Cardiac muscle cell (in vitro differentiated cells and primary cell): ENCODE results near the gene ZFX. TPM values are rescaled to one million over a fixed set of nuclear protein-coding genes. Genes with fewer than 3 reads are reported as not detected.

Experiments
- DNase-seq, 2 donors: peaks; one replicate each; pipeline versions ENCODE4 v3.0.0 to v3.0.0-alpha.2; 2010 to 2017; ENCODE audit warnings: low read depth in 1 of 2, low spot score in 1 of 2
- H3K27ac ChIP-seq: fragments of 200-600 bp; sonication (generic); 2 replicates; pipeline ENCODE4 v1.5.1; 2016
- H3K27me3 ChIP-seq: fragments of 200-600 bp; sonication (generic); 2 replicates; pipeline ENCODE4 v1.6.0; 2016; ENCODE audit warnings: control low read depth
- H3K36me3 ChIP-seq: fragments of 200-600 bp; sonication (generic); 2 replicates; pipeline ENCODE4 v1.5.1; 2016; ENCODE audit warnings: control low read depth
- H3K4me1 ChIP-seq: fragments of 200-600 bp; sonication (generic); 2 replicates; pipeline ENCODE4 v1.8.1; 2017; ENCODE audit warnings: low read depth, mild to moderate bottlenecking, mixed run types
- H3K4me3 ChIP-seq: fragments of 200-600 bp; sonication (generic); 2 replicates; pipeline ENCODE4 v1.5.1; 2016; ENCODE audit warnings: mild to moderate bottlenecking
- H3K9me3 ChIP-seq: fragments of 200-600 bp; sonication (generic); 2 replicates; pipeline ENCODE4 v1.5.1; 2017; ENCODE audit warnings: low read depth, mild to moderate bottlenecking, control low read depth
- CTCF ChIP-seq: IDR thresholded peaks from 2 replicates; pipeline ENCODE4 v1.5.1; 2012; ENCODE audit warnings: low read depth, mild to moderate bottlenecking, low read length
- polyA plus RNA-seq: library from polyadenylated mRNA; unstranded; fragments of >200 nt; fragmentation: Nextera tagmentation; extraction: Ambion mirVana; gene quantifications from 2 replicates; pipeline ENCODE4 v1.2.1, GENCODE V29; 2016
- total RNA-seq: library from RNA; depleted of rRNA; stranded (reverse); fragments of >200 nt; gene quantifications from 2 replicates; pipeline ENCODE4 v1.2.3, GENCODE V29; 2016

The ZFX gene
- total and polyA plus RNA-seq, 2 experiments from 2014 or later, result 24.6 to 39.9 TPM

GRCh38 chrX:24167719-24168472 is 18.4 kb downstream of the ZFX start:
- Histone ChIP-seq H3K4me3 (no peak overlapping the region), H3K36me3 (peaks cover 6% of the 10 kb centered on the region), H3K27me3 (no peaks in the 10 kb centered on the region), H3K4me1 (peaks cover 47% of the 10 kb centered on the region), H3K9me3 (no peaks in the 10 kb centered on the region), H3K27ac (no peak overlapping the region)
- TF ChIP-seq CTCF, result no peak
- DNase-seq, result no peak

- peak overlapping the region; percentile 55 for H3K27ac ChIP-seq
These were observed 19.3 kb downstream of the ZFX start for GRCh38 chrX:24168807-24169206.

GRCh38 chrX:24169211-24169610 is 19.7 kb downstream of the ZFX start:
- Histone ChIP-seq H3K4me1 (peaks cover 53% of the 10 kb centered on the region), H3K4me3 (no peak overlapping the region), H3K9me3 (no peaks in the 10 kb centered on the region), H3K36me3 (peaks cover 16% of the 10 kb centered on the region), H3K27ac (peak overlapping the region; percentile 55), H3K27me3 (no peaks in the 10 kb centered on the region)
- no peak for TF ChIP-seq CTCF
- no peak for DNase-seq

More at GRCh38 chrX:24168807-24169206, 19.3 kb downstream of the ZFX start:
- no peak for DNase-seq
- peaks cover 53% of the 10 kb centered on the region for H3K4me1 ChIP-seq
- peaks cover 14% of the 10 kb centered on the region for H3K36me3 ChIP-seq
- no peaks in the 10 kb centered on the region for H3K27me3 ChIP-seq
- H3K4me3 ChIP-seq, result no peak overlapping the region
- no peak for TF ChIP-seq CTCF
- H3K9me3 ChIP-seq, result no peaks in the 10 kb centered on the region

GRCh38 chrX:24173115-24173847 is 23.8 kb downstream of the ZFX start:
- DNase-seq, result no peak
- Histone ChIP-seq H3K9me3 (no peaks in the 10 kb centered on the region), H3K27me3 (no peaks in the 10 kb centered on the region), H3K36me3 (peaks cover 37% of the 10 kb centered on the region), H3K4me1 (peaks cover 34% of the 10 kb centered on the region), H3K4me3 (no peak overlapping the region), H3K27ac (peak overlapping the region; percentile 73)
- no peak for TF ChIP-seq CTCF

- peaks cover 22% of the 10 kb centered on the region for H3K4me1 ChIP-seq
- no peak overlapping the region for H3K4me3 ChIP-seq
- DNase-seq, result no peak
- H3K9me3 ChIP-seq, result no peaks in the 10 kb centered on the region
- H3K27me3 ChIP-seq, result no peaks in the 10 kb centered on the region
- H3K27ac ChIP-seq, result no peak overlapping the region
- no peak for TF ChIP-seq CTCF
- peaks cover 53% of the 10 kb centered on the region for H3K36me3 ChIP-seq
These were observed 25.7 kb downstream of the ZFX start for GRCh38 chrX:24175276-24175675.
